HEK293T (cell line): Measurements from ENCODE around the gene PKN1.

Experiments used
- ARNT ChIP-seq: fragments of 450-650 bp; IDR thresholded peaks from 2 replicates; pipeline ENCODE4 v1.6.1; 2017; ENCODE audit warnings: mild to moderate bottlenecking
- BHLHE40 ChIP-seq: fragments of 450-650 bp; IDR thresholded peaks from 2 replicates; pipeline ENCODE4 v1.6.1; 2016; ENCODE audit warnings: mild to moderate bottlenecking, moderate library complexity, borderline replicate concordance
- ELF4 ChIP-seq: fragments of 450-650 bp; IDR thresholded peaks from 2 replicates; pipeline ENCODE4 v1.6.1; 2017; ENCODE audit warnings: antibody characterized with exemption
- FOXA1 ChIP-seq: fragments of 450-650 bp; IDR thresholded peaks from 2 replicates; pipeline ENCODE4 v1.6.1; 2016; ENCODE audit warnings: mild to moderate bottlenecking
- FOXK2 ChIP-seq: fragments of 450-650 bp; IDR thresholded peaks from 2 replicates; pipeline ENCODE4 v1.6.1; 2016; ENCODE audit warnings: mild to moderate bottlenecking
- FOXM1 ChIP-seq: fragments of 450-650 bp; IDR thresholded peaks from 2 replicates; pipeline ENCODE4 v1.6.1; 2017; ENCODE audit warnings: mild to moderate bottlenecking, borderline replicate concordance
- HDGF ChIP-seq: fragments of 450-650 bp; IDR thresholded peaks from 2 replicates; pipeline ENCODE4 v1.6.1; 2017; ENCODE audit warnings: antibody characterized with exemption, borderline replicate concordance
- L3MBTL2 ChIP-seq: fragments of 450-650 bp; conservative IDR thresholded peaks from 2 replicates; pipeline ENCODE4 v1.6.1; 2016; ENCODE audit warnings: mild to moderate bottlenecking
- NFRKB ChIP-seq: fragments of 450-650 bp; IDR thresholded peaks from 2 replicates; pipeline ENCODE4 v1.6.1; 2016; ENCODE audit warnings: mild to moderate bottlenecking, moderate library complexity
- SP1 ChIP-seq: fragments of 450-650 bp; IDR thresholded peaks from 2 replicates; pipeline ENCODE4 v1.6.1; 2017
- SUZ12 ChIP-seq: fragments of 450-650 bp; IDR thresholded peaks from 2 replicates; pipeline ENCODE4 v1.6.1; 2016; ENCODE audit warnings: mild to moderate bottlenecking
- TARDBP ChIP-seq: fragments of 450-650 bp; IDR thresholded peaks from 2 replicates; pipeline ENCODE4 v1.6.1; 2016
- TF ChIP-seq, protein P1 (sequence below): fragments of 450-650 bp; IDR thresholded peaks from 2 replicates; pipeline ENCODE4 v1.6.1; 2016

GRCh38 chr19:14450168-14450874 is 17.2 kb downstream of the PKN1 start:
- no peak for TF ChIP-seq SP1
- TF ChIP-seq FOXM1: no peak
- no peak for TF ChIP-seq BHLHE40
- no peak for TF ChIP-seq FOXA1
- TF ChIP-seq FOXK2: no peak
- peak; percentile 99 for TF ChIP-seq L3MBTL2
- no peak for TF ChIP-seq SUZ12
- no peak for TF ChIP-seq ELF4
- no peak for TF ChIP-seq NFRKB
- TF ChIP-seq TARDBP: no peak
- TF ChIP-seq, protein P1, sequence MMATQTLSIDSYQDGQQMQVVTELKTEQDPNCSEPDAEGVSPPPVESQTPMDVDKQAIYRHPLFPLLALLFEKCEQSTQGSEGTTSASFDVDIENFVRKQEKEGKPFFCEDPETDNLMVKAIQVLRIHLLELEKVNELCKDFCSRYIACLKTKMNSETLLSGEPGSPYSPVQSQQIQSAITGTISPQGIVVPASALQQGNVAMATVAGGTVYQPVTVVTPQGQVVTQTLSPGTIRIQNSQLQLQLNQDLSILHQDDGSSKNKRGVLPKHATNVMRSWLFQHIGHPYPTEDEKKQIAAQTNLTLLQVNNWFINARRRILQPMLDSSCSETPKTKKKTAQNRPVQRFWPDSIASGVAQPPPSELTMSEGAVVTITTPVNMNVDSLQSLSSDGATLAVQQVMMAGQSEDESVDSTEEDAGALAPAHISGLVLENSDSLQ: peak; percentile 53; the same call in 1 of the 2 replicates
- no peak for TF ChIP-seq HDGF
- no peak for TF ChIP-seq ARNT
